Measurements from ENCODE around the gene GOLGA2.

Gene GOLGA2

GRCh38 chr9:128310461-128310860 is 34.7 kb upstream of the GOLGA2 start:
- peaks cover 15% of the 10 kb centered on the region for H3K36me3 ChIP-seq (ENCODE audit: insufficient read depth, low read length)
- H3K4me3 ChIP-seq (ENCODE audit: low read depth, low read length) = no peak overlapping the region
- no peak overlapping the region for H2AFZ ChIP-seq (ENCODE audit: low read length, unreplicated experiment)
- H3K4me1 ChIP-seq (ENCODE audit: control insufficient read depth, insufficient read depth, low read length, unreplicated experiment) = peaks cover 23% of the 10 kb centered on the region
- no peaks in the 10 kb centered on the region for H3K27me3 ChIP-seq (ENCODE audit: insufficient read depth, low read length)
- H3K79me2 ChIP-seq (ENCODE audit: control insufficient read depth, insufficient read depth, low read length, unreplicated experiment) = no peaks in the 10 kb centered on the region
- no peak overlapping the region for H3K27ac ChIP-seq (ENCODE audit: low read depth, low read length)

GRCh38 chr9:128309551-128309950 is 33.7 kb upstream of the GOLGA2 start:
- Histone ChIP-seq H3K27me3 (ENCODE audit: insufficient read depth, low read length) (no peaks in the 10 kb centered on the region), H3K36me3 (ENCODE audit: insufficient read depth, low read length) (peaks cover 15% of the 10 kb centered on the region), H3K4me1 (ENCODE audit: control insufficient read depth, insufficient read depth, low read length, unreplicated experiment) (peaks cover 27% of the 10 kb centered on the region)

DNA sequence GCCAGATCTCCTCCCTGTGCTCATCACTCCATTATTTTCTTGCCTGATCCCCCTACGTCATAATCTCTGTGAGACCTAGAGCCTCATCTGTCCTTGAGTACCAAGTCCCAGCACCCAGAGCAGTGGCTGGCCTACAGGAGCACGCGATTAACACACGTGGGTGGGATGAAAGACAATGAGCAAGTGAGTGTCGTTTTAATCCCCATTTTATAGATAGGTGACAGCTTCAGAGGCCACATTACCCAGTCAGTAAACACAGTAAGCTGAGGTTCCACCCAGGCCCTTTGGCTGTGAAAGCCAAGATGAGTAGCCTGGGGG is 29.1 kb upstream of the GOLGA2 start:
- Histone ChIP-seq H3K27ac (ENCODE audit: low read depth, low read length) (peak overlapping the region; percentile 9; the same call in 1 of the 2 replicates), H3K4me3 (ENCODE audit: low read depth, low read length) (no peak overlapping the region), H3K4me1 (ENCODE audit: control insufficient read depth, insufficient read depth, low read length, unreplicated experiment) (peaks cover 37% of the 10 kb centered on the region), H3K27me3 (ENCODE audit: insufficient read depth, low read length) (no peaks in the 10 kb centered on the region), H3K36me3 (ENCODE audit: insufficient read depth, low read length) (peaks cover 5% of the 10 kb centered on the region; the same call in 1 of the 2 replicates), H2AFZ (ENCODE audit: low read length, unreplicated experiment) (no peak overlapping the region), H3K79me2 (ENCODE audit: control insufficient read depth, insufficient read depth, low read length, unreplicated experiment) (no peaks in the 10 kb centered on the region)

More at GRCh38 chr9:128309551-128309950, 33.7 kb upstream of the GOLGA2 start:
- H3K27ac ChIP-seq (ENCODE audit: low read depth, low read length) = no peak overlapping the region
- no peak overlapping the region for H2AFZ ChIP-seq (ENCODE audit: low read length, unreplicated experiment)
- no peak overlapping the region for H3K4me3 ChIP-seq (ENCODE audit: low read depth, low read length)
- no peaks in the 10 kb centered on the region for H3K79me2 ChIP-seq (ENCODE audit: control insufficient read depth, insufficient read depth, low read length, unreplicated experiment)

- H3K36me3 ChIP-seq (ENCODE audit: insufficient read depth, low read length) = peaks cover 5% of the 10 kb centered on the region; the same call in 1 of the 2 replicates
- H2AFZ ChIP-seq (ENCODE audit: low read length, unreplicated experiment) = no peak overlapping the region
- peak overlapping the region; percentile 47; the same call in 1 of the 2 replicates for H3K27ac ChIP-seq (ENCODE audit: low read depth, low read length)
- no peak overlapping the region for H3K4me3 ChIP-seq (ENCODE audit: low read depth, low read length)
- H3K79me2 ChIP-seq (ENCODE audit: control insufficient read depth, insufficient read depth, low read length, unreplicated experiment) = no peaks in the 10 kb centered on the region
- H3K4me1 ChIP-seq (ENCODE audit: control insufficient read depth, insufficient read depth, low read length, unreplicated experiment) = peaks cover 38% of the 10 kb centered on the region
- no peaks in the 10 kb centered on the region for H3K27me3 ChIP-seq (ENCODE audit: insufficient read depth, low read length)
Observed at GRCh38 chr9:128304136-128304970, 28.5 kb upstream of the GOLGA2 start.

- Histone ChIP-seq H3K4me1 (ENCODE audit: control insufficient read depth, insufficient read depth, low read length, unreplicated experiment) (peaks cover 22% of the 10 kb centered on the region), H3K27me3 (ENCODE audit: insufficient read depth, low read length) (no peaks in the 10 kb centered on the region), H3K27ac (ENCODE audit: low read depth, low read length) (no peak overlapping the region), H3K4me3 (ENCODE audit: low read depth, low read length) (no peak overlapping the region), H3K79me2 (ENCODE audit: control insufficient read depth, insufficient read depth, low read length, unreplicated experiment) (no peaks in the 10 kb centered on the region), H2AFZ (ENCODE audit: low read length, unreplicated experiment) (no peak overlapping the region), H3K36me3 (ENCODE audit: insufficient read depth, low read length) (no peaks in the 10 kb centered on the region)
Observed at GRCh38 chr9:128298535-128299482, 23.0 kb upstream of the GOLGA2 start.

- H2AFZ ChIP-seq (ENCODE audit: low read length, unreplicated experiment) = no peak overlapping the region
- H3K27me3 ChIP-seq (ENCODE audit: insufficient read depth, low read length) = no peaks in the 10 kb centered on the region
- peaks cover 22% of the 10 kb centered on the region for H3K4me1 ChIP-seq (ENCODE audit: control insufficient read depth, insufficient read depth, low read length, unreplicated experiment)
- no peak overlapping the region for H3K4me3 ChIP-seq (ENCODE audit: low read depth, low read length)
- H3K27ac ChIP-seq (ENCODE audit: low read depth, low read length) = no peak overlapping the region
- H3K79me2 ChIP-seq (ENCODE audit: control insufficient read depth, insufficient read depth, low read length, unreplicated experiment) = no peaks in the 10 kb centered on the region
- no peaks in the 10 kb centered on the region for H3K36me3 ChIP-seq (ENCODE audit: insufficient read depth, low read length)
Observed at GRCh38 chr9:128297221-128297773, 21.5 kb upstream of the GOLGA2 start.

GRCh38 chr9:128296340-128297220 is 20.8 kb upstream of the GOLGA2 start:
- H3K4me1 ChIP-seq (ENCODE audit: control insufficient read depth, insufficient read depth, low read length, unreplicated experiment) = peaks cover 22% of the 10 kb centered on the region
- H3K36me3 ChIP-seq (ENCODE audit: insufficient read depth, low read length) = no peaks in the 10 kb centered on the region
- no peaks in the 10 kb centered on the region for H3K79me2 ChIP-seq (ENCODE audit: control insufficient read depth, insufficient read depth, low read length, unreplicated experiment)
- H3K27me3 ChIP-seq (ENCODE audit: insufficient read depth, low read length) = no peaks in the 10 kb centered on the region
- H3K4me3 ChIP-seq (ENCODE audit: low read depth, low read length) = no peak overlapping the region
- H3K27ac ChIP-seq (ENCODE audit: low read depth, low read length) = no peak overlapping the region; the same call in 1 of the 2 replicates
- no peak overlapping the region for H2AFZ ChIP-seq (ENCODE audit: low read length, unreplicated experiment)

DNA sequence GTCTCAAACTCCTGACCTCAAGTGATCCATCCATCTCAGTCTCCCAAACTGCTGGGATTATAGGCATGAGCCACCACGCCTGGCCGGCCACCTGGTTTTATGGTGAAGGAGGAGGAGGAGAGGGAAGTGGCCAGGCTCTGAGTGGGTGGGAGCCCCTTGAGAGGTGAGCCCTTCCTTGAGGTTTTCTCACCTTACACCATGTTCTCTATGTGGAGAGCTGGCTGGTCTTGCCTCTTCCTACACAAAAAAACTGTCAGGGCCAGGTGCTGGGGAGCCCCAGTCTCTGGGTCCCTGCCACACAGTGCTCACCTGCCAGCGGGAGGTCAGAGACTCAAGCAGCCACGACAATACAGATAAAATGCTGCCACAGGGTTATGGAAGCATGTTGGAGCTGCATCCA is 18.3 kb upstream of the GOLGA2 start:
- Histone ChIP-seq H2AFZ (ENCODE audit: low read length, unreplicated experiment) (no peak overlapping the region), H3K27me3 (ENCODE audit: insufficient read depth, low read length) (no peaks in the 10 kb centered on the region), H3K27ac (ENCODE audit: low read depth, low read length) (no peak overlapping the region), H3K4me3 (ENCODE audit: low read depth, low read length) (no peak overlapping the region), H3K4me1 (ENCODE audit: control insufficient read depth, insufficient read depth, low read length, unreplicated experiment) (peaks cover 16% of the 10 kb centered on the region), H3K79me2 (ENCODE audit: control insufficient read depth, insufficient read depth, low read length, unreplicated experiment) (no peaks in the 10 kb centered on the region), H3K36me3 (ENCODE audit: insufficient read depth, low read length) (no peaks in the 10 kb centered on the region)

- Histone ChIP-seq H3K4me1 (ENCODE audit: control insufficient read depth, insufficient read depth, low read length, unreplicated experiment) (peaks cover 16% of the 10 kb centered on the region), H3K79me2 (ENCODE audit: control insufficient read depth, insufficient read depth, low read length, unreplicated experiment) (no peaks in the 10 kb centered on the region), H2AFZ (ENCODE audit: low read length, unreplicated experiment) (no peak overlapping the region), H3K4me3 (ENCODE audit: low read depth, low read length) (no peak overlapping the region), H3K36me3 (ENCODE audit: insufficient read depth, low read length) (peaks cover 2% of the 10 kb centered on the region; the same call in 1 of the 2 replicates), H3K27ac (ENCODE audit: low read depth, low read length) (no peak overlapping the region), H3K27me3 (ENCODE audit: insufficient read depth, low read length) (no peaks in the 10 kb centered on the region)
Observed at GRCh38 chr9:128293091-128293490, 17.3 kb upstream of the GOLGA2 start.

- Histone ChIP-seq H3K4me3 (ENCODE audit: low read depth, low read length) (no peak overlapping the region), H2AFZ (ENCODE audit: low read length, unreplicated experiment) (no peak overlapping the region), H3K36me3 (ENCODE audit: insufficient read depth, low read length) (peaks cover 3% of the 10 kb centered on the region; the same call in 1 of the 2 replicates), H3K27ac (ENCODE audit: low read depth, low read length) (no peak overlapping the region), H3K79me2 (ENCODE audit: control insufficient read depth, insufficient read depth, low read length, unreplicated experiment) (no peaks in the 10 kb centered on the region), H3K4me1 (ENCODE audit: control insufficient read depth, insufficient read depth, low read length, unreplicated experiment) (peaks cover 14% of the 10 kb centered on the region), H3K27me3 (ENCODE audit: insufficient read depth, low read length) (no peaks in the 10 kb centered on the region)
Observed at GRCh38 chr9:128292009-128292408, 16.2 kb upstream of the GOLGA2 start.
